ENCODE data around the gene NADK. TPM values are rescaled to one million over a fixed set of nuclear protein-coding genes. Genes with fewer than 3 reads are reported as not detected.

NADK gene
- total and polyA plus RNA-seq, 2 of the 13 experiments (the other 11 are each of a cell fraction or from before 2014, with no cell fraction given), result 56.6 to 60.1 TPM

DNA sequence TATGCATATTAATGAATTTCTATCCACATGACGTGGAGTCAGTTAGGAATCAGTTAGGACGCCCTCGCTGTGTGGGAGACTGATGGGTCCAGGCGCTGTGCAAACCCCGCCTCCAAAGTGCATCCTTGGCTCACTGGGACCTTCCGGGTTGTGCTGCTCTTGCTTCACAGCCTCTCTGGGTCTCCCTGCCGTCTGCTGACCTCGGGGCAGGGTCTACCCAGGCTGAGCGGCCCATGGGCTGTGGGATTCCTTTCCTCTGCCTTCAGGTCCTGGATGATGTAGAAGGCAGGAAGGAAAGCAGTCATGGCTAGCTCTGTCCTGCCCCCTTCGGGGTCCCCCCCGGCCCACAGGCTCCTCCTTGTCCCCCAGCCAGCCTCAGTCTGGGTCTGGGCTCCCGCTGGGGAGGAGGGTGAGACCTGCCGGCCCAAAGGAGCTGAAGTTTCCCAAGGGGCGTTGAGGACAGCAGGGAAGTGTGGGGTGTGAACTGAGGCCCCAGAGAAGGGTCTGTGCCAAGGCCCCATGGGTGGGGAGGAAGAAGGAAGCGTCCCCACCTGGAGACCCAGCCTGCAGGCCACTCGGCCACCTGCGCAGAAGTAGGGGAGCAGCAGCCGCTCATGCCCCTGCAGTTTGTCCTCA lies 29.5 kb downstream of the NADK start (continued):
- TF ChIP-seq NCOR1 (IDR thresholded peaks at IDR 0.05; ENCODE audit: borderline replicate concordance, low read length) (no peak), MLLT10 (CRISPR knock-in tag; IDR thresholded peaks at IDR 0.05) (no peak), RFX1 (IDR thresholded peaks at IDR 0.05) (no peak), ZNF230 (CRISPR knock-in tag; IDR thresholded peaks at IDR 0.05) (no peak), ZNF530 (CRISPR knock-in tag; IDR thresholded peaks at IDR 0.05; ENCODE audit: low read depth) (no peak), BCL6 (CRISPR knock-in tag; IDR thresholded peaks at IDR 0.05) (no peak), CBX1 (IDR thresholded peaks at IDR 0.05; ENCODE audit: low read depth) (no peak), CCAR2 (optimal IDR thresholded peaks at IDR 0.05; ENCODE audit: low read depth, low read length) (no peak), MAFF (IDR thresholded peaks at IDR 0.05; ENCODE audit: low read depth, low read length) (no peak), POLR2AphosphoS2 (IDR thresholded peaks at IDR 0.05; ENCODE audit: low read depth, low read length) (no peak), FLYWCH1 (CRISPR knock-in tag; IDR thresholded peaks at IDR 0.05) (no peak), POLR2AphosphoS5 (IDR thresholded peaks at IDR 0.05; ENCODE audit: low read depth, low read length) (peak; percentile 46; the same call in 1 of the 2 replicates), ZNF660 (CRISPR knock-in tag; IDR thresholded peaks at IDR 0.05; ENCODE audit: borderline replicate concordance, low read depth) (no peak), ZNF747 (CRISPR knock-in tag; IDR thresholded peaks at IDR 0.05; ENCODE audit: borderline replicate concordance) (no peak), XRCC5 (optimal IDR thresholded peaks at IDR 0.05; ENCODE audit: low read length) (peak; percentile 44), SP2 (CRISPR knock-in tag; IDR thresholded peaks at IDR 0.05) (no peak), HOXA9 (CRISPR knock-in tag; IDR thresholded peaks at IDR 0.05; ENCODE audit: borderline replicate concordance) (no peak), NFRKB (IDR thresholded peaks at IDR 0.05) (no peak), ZNF709 (CRISPR knock-in tag; IDR thresholded peaks at IDR 0.05) (no peak), ZNF160 (CRISPR knock-in tag; IDR thresholded peaks at IDR 0.05) (no peak), ZSCAN22 (CRISPR knock-in tag; IDR thresholded peaks at IDR 0.05) (no peak)
- TF ChIP-seq, protein P1, sequence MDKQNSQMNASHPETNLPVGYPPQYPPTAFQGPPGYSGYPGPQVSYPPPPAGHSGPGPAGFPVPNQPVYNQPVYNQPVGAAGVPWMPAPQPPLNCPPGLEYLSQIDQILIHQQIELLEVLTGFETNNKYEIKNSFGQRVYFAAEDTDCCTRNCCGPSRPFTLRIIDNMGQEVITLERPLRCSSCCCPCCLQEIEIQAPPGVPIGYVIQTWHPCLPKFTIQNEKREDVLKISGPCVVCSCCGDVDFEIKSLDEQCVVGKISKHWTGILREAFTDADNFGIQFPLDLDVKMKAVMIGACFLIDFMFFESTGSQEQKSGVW (CRISPR knock-in tag; IDR thresholded peaks at IDR 0.05; ENCODE audit: borderline replicate concordance), result no peak
- TF ChIP-seq, protein P2, sequence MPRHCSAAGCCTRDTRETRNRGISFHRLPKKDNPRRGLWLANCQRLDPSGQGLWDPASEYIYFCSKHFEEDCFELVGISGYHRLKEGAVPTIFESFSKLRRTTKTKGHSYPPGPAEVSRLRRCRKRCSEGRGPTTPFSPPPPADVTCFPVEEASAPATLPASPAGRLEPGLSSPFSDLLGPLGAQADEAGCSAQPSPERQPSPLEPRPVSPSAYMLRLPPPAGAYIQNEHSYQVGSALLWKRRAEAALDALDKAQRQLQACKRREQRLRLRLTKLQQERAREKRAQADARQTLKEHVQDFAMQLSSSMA (CRISPR knock-in tag; IDR thresholded peaks at IDR 0.05), result peak; percentile 33; the same call in 1 of the 2 replicates
- TF ChIP-seq, protein P3, sequence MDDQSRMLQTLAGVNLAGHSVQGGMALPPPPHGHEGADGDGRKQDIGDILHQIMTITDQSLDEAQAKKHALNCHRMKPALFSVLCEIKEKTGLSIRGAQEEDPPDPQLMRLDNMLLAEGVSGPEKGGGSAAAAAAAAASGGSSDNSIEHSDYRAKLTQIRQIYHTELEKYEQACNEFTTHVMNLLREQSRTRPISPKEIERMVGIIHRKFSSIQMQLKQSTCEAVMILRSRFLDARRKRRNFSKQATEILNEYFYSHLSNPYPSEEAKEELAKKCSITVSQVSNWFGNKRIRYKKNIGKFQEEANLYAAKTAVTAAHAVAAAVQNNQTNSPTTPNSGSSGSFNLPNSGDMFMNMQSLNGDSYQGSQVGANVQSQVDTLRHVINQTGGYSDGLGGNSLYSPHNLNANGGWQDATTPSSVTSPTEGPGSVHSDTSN (CRISPR knock-in tag; IDR thresholded peaks at IDR 0.05; ENCODE audit: borderline replicate concordance), result no peak
- TF ChIP-seq, protein P4, sequence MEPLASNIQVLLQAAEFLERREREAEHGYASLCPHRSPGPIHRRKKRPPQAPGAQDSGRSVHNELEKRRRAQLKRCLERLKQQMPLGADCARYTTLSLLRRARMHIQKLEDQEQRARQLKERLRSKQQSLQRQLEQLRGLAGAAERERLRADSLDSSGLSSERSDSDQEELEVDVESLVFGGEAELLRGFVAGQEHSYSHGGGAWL (CRISPR knock-in tag; IDR thresholded peaks at IDR 0.05), result no peak
- TF ChIP-seq, protein P5, sequence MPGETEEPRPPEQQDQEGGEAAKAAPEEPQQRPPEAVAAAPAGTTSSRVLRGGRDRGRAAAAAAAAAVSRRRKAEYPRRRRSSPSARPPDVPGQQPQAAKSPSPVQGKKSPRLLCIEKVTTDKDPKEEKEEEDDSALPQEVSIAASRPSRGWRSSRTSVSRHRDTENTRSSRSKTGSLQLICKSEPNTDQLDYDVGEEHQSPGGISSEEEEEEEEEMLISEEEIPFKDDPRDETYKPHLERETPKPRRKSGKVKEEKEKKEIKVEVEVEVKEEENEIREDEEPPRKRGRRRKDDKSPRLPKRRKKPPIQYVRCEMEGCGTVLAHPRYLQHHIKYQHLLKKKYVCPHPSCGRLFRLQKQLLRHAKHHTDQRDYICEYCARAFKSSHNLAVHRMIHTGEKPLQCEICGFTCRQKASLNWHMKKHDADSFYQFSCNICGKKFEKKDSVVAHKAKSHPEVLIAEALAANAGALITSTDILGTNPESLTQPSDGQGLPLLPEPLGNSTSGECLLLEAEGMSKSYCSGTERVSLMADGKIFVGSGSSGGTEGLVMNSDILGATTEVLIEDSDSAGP (CRISPR knock-in tag; IDR thresholded peaks at IDR 0.05; ENCODE audit: borderline replicate concordance), result no peak

All from HepG2 (cell line).